AG04450 (cell line): Measurements from ENCODE around the gene IDUA. TPM values are rescaled to one million over a fixed set of nuclear protein-coding genes. Genes with fewer than 3 reads are reported as not detected.

Source experiments
- CTCF ChIA-PET: fragments of 300-600, 350-600 bp; formaldehyde crosslinking; extraction: SDS; loops from one replicate; lab custom pipeline; 2022; ENCODE audit warnings: antibody characterized with exemption, inconsistent platforms; lab: Charles Lee
- POLR2A ChIA-PET: fragments of 350-600 bp; formaldehyde crosslinking; extraction: SDS; loops from one replicate; lab custom pipeline; 2021; ENCODE audit warnings: antibody characterized with exemption, inconsistent platforms; lab: Yijun Ruan, JAX
- DNase-seq: peaks from one replicate; pipeline ENCODE4 v3.0.0-alpha.2; 2011; ENCODE audit warnings: low read depth, low spot score
- H3K27ac ChIP-seq: one replicate; pipeline ENCODE4 v1.5.1; 2012; ENCODE audit warnings: low read depth, low read length, control low read depth
- H3K27me3 ChIP-seq: one replicate; pipeline ENCODE4 v1.6.0; 2012; ENCODE audit warnings: low read length; ENCODE audit not compliant: control insufficient read depth, insufficient read depth
- H3K4me3 ChIP-seq: 2 replicates; pipeline ENCODE4 v1.5.1; 2011; ENCODE audit warnings: mild to moderate bottlenecking, low read depth, low read length, control low read depth
- H3K9me3 ChIP-seq: 2 replicates; pipeline ENCODE4 v1.5.1; 2012; ENCODE audit warnings: low read length; ENCODE audit not compliant: control insufficient read depth, insufficient read depth
- polyA plus RNA-seq: library from polyadenylated mRNA; depleted of rRNA; stranded (reverse); fragments of >200 nt; gene quantifications from 2 replicates; pipeline ENCODE4 v1.2.3, GENCODE V29; 2011
- TF ChIP-seq, protein P1 (sequence below): IDR thresholded peaks from 2 replicates; pipeline ENCODE4 v1.5.1; 2011; ENCODE audit warnings: low read depth, low read length, control low read depth, inconsistent platforms

Gene IDUA
- polyA plus RNA-seq, 1 experiment, result 3.9 TPM

DNA sequence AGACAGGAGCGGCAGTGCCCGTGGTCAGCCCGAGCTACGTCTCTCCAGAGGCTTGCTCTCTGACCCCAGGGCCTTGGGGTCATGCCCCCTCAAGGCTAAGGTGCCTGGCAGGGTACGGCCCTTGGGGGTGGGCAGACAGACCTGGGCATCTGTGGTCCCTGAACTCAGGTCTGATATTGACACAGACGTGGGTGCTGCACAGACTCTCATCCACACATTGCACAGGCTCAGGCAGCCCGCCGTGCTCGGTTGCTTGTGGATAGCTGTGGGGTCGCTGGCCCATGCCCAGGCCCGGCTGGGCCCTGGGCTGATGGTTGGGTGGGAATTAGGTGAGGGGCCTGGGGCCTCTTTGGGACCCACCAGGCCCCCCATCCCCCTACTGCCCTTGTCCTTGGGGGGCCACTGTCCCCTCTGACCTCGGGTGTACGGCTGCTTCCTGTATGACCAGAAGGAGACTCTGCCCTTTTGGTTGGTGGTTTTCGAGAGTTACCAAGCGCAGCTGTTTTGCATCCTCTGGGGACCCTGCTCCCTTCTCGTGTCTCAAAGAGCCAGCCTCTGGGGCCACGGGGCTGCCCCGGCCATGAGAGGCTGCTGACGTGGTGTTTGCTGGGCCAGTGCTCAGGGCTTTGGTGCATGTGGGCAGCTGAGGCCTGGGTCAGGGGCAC is 34.7 kb downstream of the IDUA start:
- no peak overlapping the region for H3K27ac ChIP-seq
- H3K9me3 ChIP-seq, result peaks cover 3% of the 10 kb centered on the region; the same call in 1 of the 2 replicates
- ChIA-PET CTCF (no interaction called here), POLR2A (no interaction called here)
- H3K4me3 ChIP-seq, result no peak overlapping the region
- no peaks in the 10 kb centered on the region for H3K27me3 ChIP-seq
- TF ChIP-seq, protein P1, sequence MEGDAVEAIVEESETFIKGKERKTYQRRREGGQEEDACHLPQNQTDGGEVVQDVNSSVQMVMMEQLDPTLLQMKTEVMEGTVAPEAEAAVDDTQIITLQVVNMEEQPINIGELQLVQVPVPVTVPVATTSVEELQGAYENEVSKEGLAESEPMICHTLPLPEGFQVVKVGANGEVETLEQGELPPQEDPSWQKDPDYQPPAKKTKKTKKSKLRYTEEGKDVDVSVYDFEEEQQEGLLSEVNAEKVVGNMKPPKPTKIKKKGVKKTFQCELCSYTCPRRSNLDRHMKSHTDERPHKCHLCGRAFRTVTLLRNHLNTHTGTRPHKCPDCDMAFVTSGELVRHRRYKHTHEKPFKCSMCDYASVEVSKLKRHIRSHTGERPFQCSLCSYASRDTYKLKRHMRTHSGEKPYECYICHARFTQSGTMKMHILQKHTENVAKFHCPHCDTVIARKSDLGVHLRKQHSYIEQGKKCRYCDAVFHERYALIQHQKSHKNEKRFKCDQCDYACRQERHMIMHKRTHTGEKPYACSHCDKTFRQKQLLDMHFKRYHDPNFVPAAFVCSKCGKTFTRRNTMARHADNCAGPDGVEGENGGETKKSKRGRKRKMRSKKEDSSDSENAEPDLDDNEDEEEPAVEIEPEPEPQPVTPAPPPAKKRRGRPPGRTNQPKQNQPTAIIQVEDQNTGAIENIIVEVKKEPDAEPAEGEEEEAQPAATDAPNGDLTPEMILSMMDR, result no peak
- no peak for DNase-seq

DNA sequence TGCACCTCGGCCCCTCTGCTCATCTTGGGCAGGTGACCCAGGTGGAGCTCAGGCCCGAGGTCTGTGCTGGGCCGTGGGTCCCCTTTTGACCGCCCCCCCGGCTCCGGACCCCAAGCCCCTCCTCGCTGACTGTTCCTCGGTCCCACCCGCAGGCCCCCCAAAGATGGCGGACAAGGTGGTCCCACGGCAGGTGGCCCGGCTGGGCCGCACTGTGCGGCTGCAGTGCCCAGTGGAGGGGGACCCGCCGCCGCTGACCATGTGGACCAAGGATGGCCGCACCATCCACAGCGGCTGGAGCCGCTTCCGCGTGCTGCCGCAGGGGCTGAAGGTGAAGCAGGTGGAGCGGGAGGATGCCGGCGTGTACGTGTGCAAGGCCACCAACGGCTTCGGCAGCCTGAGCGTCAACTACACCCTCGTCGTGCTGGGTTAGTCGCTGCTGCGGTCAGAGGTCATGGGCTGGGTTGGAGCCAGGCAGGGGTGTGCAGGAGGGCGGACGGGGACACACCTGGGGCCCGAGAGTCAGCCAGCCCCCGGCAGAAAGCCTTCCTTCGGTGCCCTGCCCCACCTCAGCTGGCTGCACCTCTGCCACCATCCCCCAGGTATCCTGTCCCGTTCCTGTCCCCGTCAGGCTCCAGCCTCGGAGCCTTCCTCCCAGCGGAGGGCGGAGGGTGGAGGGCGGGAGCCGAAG is 35.4 kb downstream of the IDUA start:
- POLR2A ChIA-PET, result no interaction called here
- H3K9me3 ChIP-seq, result peaks cover 3% of the 10 kb centered on the region; the same call in 1 of the 2 replicates
- CTCF ChIA-PET, result no interaction called here
- no peak overlapping the region for H3K27ac ChIP-seq
- H3K27me3 ChIP-seq, result no peaks in the 10 kb centered on the region
- DNase-seq, result no peak
- TF ChIP-seq, protein P1, result no peak
- H3K4me3 ChIP-seq, result no peak overlapping the region

DNA sequence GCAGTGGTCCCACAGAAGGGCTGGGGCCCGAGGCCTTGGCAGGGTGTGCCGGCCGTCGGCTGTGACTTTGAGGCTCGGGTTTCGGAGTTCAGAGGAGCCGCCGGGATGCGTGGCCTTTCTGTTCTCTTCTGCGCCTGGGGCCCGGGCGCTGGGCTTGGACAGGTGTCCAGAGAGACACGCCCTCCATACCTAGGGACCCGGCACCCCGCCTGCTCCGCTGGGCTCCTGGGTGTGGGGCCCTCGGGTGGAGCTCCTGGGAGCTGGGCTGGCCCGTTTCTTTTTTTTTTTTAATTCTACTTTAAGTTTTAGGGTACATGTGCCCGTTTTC is 35.9 kb downstream of the IDUA start:
- ChIA-PET CTCF (no interaction called here), POLR2A (interaction anchor here (0.6 kb wide), 1 partner anchor 11 kb away, joined by 3 read pairs; no protein-coding TSS in a partner anchor)
- TF ChIP-seq, protein P1, result no peak
- peaks cover 3% of the 10 kb centered on the region; the same call in 1 of the 2 replicates for H3K9me3 ChIP-seq
- no peak overlapping the region for H3K27ac ChIP-seq
- H3K27me3 ChIP-seq, result no peaks in the 10 kb centered on the region
- no peak overlapping the region for H3K4me3 ChIP-seq
- no peak for DNase-seq

DNA sequence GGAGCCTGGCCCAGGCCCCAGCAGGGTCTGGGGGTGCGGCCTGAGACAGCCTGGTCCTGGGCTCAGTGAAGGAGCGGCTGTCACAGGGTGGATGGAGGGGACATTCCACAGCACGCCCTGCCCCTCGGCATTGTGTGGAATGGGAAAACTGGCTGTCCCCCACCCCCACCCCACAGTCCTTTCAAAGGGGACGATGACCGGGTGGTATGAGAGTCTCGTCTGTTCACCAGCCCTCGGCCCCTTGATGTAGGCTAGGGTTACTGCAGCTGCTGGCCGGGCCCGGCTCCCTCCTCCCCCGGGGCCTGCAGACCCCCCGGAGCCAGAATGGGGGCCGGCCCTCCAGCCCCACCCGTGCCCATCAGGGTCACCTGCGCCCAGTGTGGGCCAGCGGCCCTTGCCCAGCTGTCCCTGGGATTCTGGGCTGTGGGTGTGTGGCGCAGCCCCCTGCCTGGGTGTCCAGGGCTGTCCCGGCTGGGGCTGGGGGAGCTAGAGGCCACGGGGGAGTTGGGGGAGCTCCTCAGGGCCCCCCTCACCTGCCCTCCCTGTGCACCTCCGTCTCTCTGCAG is 36.3 kb downstream of the IDUA start:
- no peak overlapping the region for H3K27ac ChIP-seq
- POLR2A ChIA-PET, result interaction anchor here (0.6 kb wide), 1 partner anchor 11 kb away, joined by 3 read pairs; no protein-coding TSS in a partner anchor
- no peaks in the 10 kb centered on the region for H3K27me3 ChIP-seq
- DNase-seq, result no peak
- TF ChIP-seq, protein P1, result no peak
- peaks cover 3% of the 10 kb centered on the region; the same call in 1 of the 2 replicates for H3K9me3 ChIP-seq
- H3K4me3 ChIP-seq, result no peak overlapping the region
- CTCF ChIA-PET, result no interaction called here
